Erythroblast (primary cell): ENCODE results near the gene CTNNA2.

Source experiments
- GATA1 ChIP-seq: IDR thresholded peaks from 2 replicates; pipeline ENCODE4 v1.6.1; 2011; ENCODE audit warnings: low read depth, mild to moderate bottlenecking, control low read depth, low read length, moderate library complexity
- POLR2A ChIP-seq: IDR thresholded peaks from 2 replicates; pipeline ENCODE4 v1.6.1; 2011; ENCODE audit warnings: mild to moderate bottlenecking, low read length

DNA sequence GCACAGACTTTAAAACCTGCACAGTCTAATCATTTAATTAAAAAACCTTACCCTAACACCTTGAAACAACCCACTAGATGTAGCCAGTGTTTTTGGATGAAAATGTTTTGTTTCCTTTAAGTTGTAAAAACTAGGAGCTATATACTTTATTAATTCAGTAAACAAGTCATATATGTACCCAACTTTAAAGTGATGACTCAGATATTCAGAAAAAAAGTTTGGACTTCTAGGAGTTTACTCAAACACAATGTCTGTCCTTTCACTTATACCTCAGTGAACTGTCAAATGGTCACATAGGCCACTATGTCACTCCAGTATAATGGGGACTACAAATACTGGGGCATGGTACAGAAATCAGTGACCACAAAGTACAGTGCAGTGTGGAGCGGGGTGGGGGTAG, 431.4 kb downstream of the CTNNA2 start:
- TF ChIP-seq POLR2A (no peak), GATA1 (no peak)
